ENCODE data around the gene GID8. TPM values are rescaled to one million over a fixed set of nuclear protein-coding genes. Genes with fewer than 3 reads are reported as not detected.

GID8 gene
- total and polyA plus RNA-seq, 2 of the 13 experiments (the other 11 are each of a cell fraction or from before 2014, with no cell fraction given), result 39.6 to 59.8 TPM

- TF ChIP-seq CBX5 (CRISPR knock-in tag; IDR thresholded peaks at IDR 0.05; ENCODE audit: borderline replicate concordance), result peak; percentile 85; the same call in 1 of the 2 replicates
- no peak; the same call in 1 of the 2 replicates for TF ChIP-seq CENPT (CRISPR knock-in tag; IDR thresholded peaks at IDR 0.05; ENCODE audit: low read depth)
- TF ChIP-seq REPIN1 (CRISPR knock-in tag; IDR thresholded peaks at IDR 0.05; ENCODE audit: borderline replicate concordance, low read depth), result peak; percentile 40; the same call in 1 of the 2 replicates
- TF ChIP-seq KLF11 (CRISPR knock-in tag; IDR thresholded peaks at IDR 0.05), result peak; percentile 69; the same call in 1 of the 2 replicates
- peak; percentile 66 for TF ChIP-seq YY1 (IDR thresholded peaks at IDR 0.05; ENCODE audit: insufficient read depth, insufficient replicate concordance, low read depth, low read length)
- peak; percentile 48; the same call in 1 of the 2 replicates for TF ChIP-seq ZNF501 (CRISPR knock-in tag; IDR thresholded peaks at IDR 0.05)
- TF ChIP-seq ZNF292 (CRISPR knock-in tag; IDR thresholded peaks at IDR 0.05; ENCODE audit: borderline replicate concordance, low read depth), result peak; percentile 55; the same call in 1 of the 2 replicates
- no peak for TF ChIP-seq SOX13 (IDR thresholded peaks at IDR 0.05)
- TF ChIP-seq SOX13 (CRISPR knock-in tag; conservative IDR thresholded peaks at IDR 0.05 in 1 of 2, IDR thresholded peaks at IDR 0.05 in 1 of 2), result peak; percentile 41 to 46; a peak in 2 of 4 replicates
- peak; percentile 95 for TF ChIP-seq ZNF225 (CRISPR knock-in tag; IDR thresholded peaks at IDR 0.05)
- no peak for TF ChIP-seq NR2F1 (CRISPR knock-in tag; IDR thresholded peaks at IDR 0.05)
- peak; percentile 94; the same call in 1 of the 2 replicates for TF ChIP-seq ZNF281 (CRISPR knock-in tag; IDR thresholded peaks at IDR 0.05; ENCODE audit: borderline replicate concordance)
- peak; percentile 86; the same call in 1 of the 2 replicates for TF ChIP-seq ZNF414 (CRISPR knock-in tag; IDR thresholded peaks at IDR 0.05)
- no peak for TF ChIP-seq DMAP1 (CRISPR knock-in tag; IDR thresholded peaks at IDR 0.05)
- peak; percentile 85 for TF ChIP-seq MIER2 (CRISPR knock-in tag; IDR thresholded peaks at IDR 0.05)
- TF ChIP-seq MIXL1 (CRISPR knock-in tag; IDR thresholded peaks at IDR 0.05), result peak; percentile 52; the same call in 1 of the 2 replicates
- peak; percentile 78 for TF ChIP-seq RXRA (CRISPR knock-in tag; IDR thresholded peaks at IDR 0.05)
- TF ChIP-seq MAX (IDR thresholded peaks at IDR 0.05), result peak; percentile 52; the same call in 1 of the 2 replicates
- 0 out of 2 replicates have a peak, but pooled peaks have one; percentile 45 for TF ChIP-seq BCL3 (CRISPR knock-in tag; IDR thresholded peaks at IDR 0.05)
- no peak for TF ChIP-seq SOX6 (IDR thresholded peaks at IDR 0.05)
- TF ChIP-seq SOX6 (CRISPR knock-in tag; IDR thresholded peaks at IDR 0.05), result 0 out of 2 replicates have a peak, but pooled peaks have one; percentile 28
- TF ChIP-seq HNRNPUL1 (IDR thresholded peaks at IDR 0.05; ENCODE audit: low read depth, low read length), result no peak
- peak; percentile 32; the same call in 1 of the 2 replicates for TF ChIP-seq NR2C2 (CRISPR knock-in tag; IDR thresholded peaks at IDR 0.05; ENCODE audit: borderline replicate concordance)
Measured at GRCh38 chr20:62971950-62972844, 34.2 kb downstream of the GID8 start (continued).
